Breast epithelium (tissue), 4 donors: ENCODE results near the gene CENPC. TPM values are rescaled to one million over a fixed set of nuclear protein-coding genes. Genes with fewer than 3 reads are reported as not detected.
"Not testable (repeated sequence)": the region's sequence is repeated elsewhere in the genome, so short reads cannot be mapped to it uniquely, and the experiment has no call there.

Source experiments
- DNase-seq, 2 donors: peaks; one replicate each; pipeline ENCODE4 v3.0.0-alpha.2; 2019; ENCODE audit warnings: low spot score in 2 of 2
- H3K27ac ChIP-seq, 2 donors: fragments of 200-600 bp; sonication (generic) in 1 of 2; one replicate each; pipeline ENCODE4 v1.5.1; 2016 to 2019; ENCODE audit warnings: mild to moderate bottlenecking in 1 of 2
- H3K27me3 ChIP-seq, 2 donors: fragments of 200-600 bp; sonication (generic) in 1 of 2; one replicate each; pipeline versions ENCODE4 v1.5.1 to v1.6.0; 2017 to 2019; ENCODE audit warnings: control low read depth in 1 of 2, mild to moderate bottlenecking in 1 of 2
- H3K36me3 ChIP-seq: fragments of 200-600 bp; one replicate; pipeline ENCODE4 v1.5.1; 2019
- H3K4me1 ChIP-seq, 2 donors: fragments of 200-600 bp; sonication (generic); one replicate each; pipeline ENCODE4 v1.5.1; 2016 to 2019; ENCODE audit warnings: control low read depth in 1 of 2
- H3K4me3 ChIP-seq, 3 donors: fragments of 200-600 bp; sonication (generic); 1 replicate in 2 of 3; 2 replicates in 1 of 3; pipeline ENCODE4 v1.5.1; 2016 to 2019; ENCODE audit warnings: mild to moderate bottlenecking in 3 of 3, moderate library complexity in 2 of 3
- H3K9me3 ChIP-seq, 2 donors: fragments of 200-600 bp; sonication (generic) in 1 of 2; one replicate each; pipeline ENCODE4 v1.5.1; 2016 to 2019; ENCODE audit warnings: control low read depth in 1 of 2
- POLR2A ChIP-seq: fragments of 450-650 bp; IDR thresholded peaks from one replicate; pipeline ENCODE4 v1.6.1; 2016; ENCODE audit warnings: antibody characterized with exemption, mild to moderate bottlenecking, moderate library complexity
- POLR2AphosphoS5 ChIP-seq, 3 donors: sonication (generic); formaldehyde crosslinking; IDR thresholded peaks; one replicate each; pipeline ENCODE4 v1.6.1; 2017; ENCODE audit warnings: antibody characterized with exemption in 3 of 3
- intact Hi-C: fragments of 100-400 bp; cut with DNase I; formaldehyde crosslinking; loops from one replicate; pipeline ENCODE4 v1.15.1; 2023; ENCODE audit warnings: low total_unique reads
- total RNA-seq, 3 donors: library from RNA; depleted of rRNA; stranded (reverse); fragments of >200 nt; gene quantifications; one replicate each; pipeline ENCODE4 v1.1.0, GENCODE V29; 2016
- TF ChIP-seq, protein P1 (sequence below), 3 donors: fragments of 450-650 bp; IDR thresholded peaks; one replicate each; pipeline ENCODE4 v1.5.1; 2016 to 2017; ENCODE audit warnings: antibody characterized with exemption in 3 of 3, mild to moderate bottlenecking in 3 of 3, moderate library complexity in 3 of 3

CENPC gene
- total RNA-seq, 3 donors from 2014 or later, result 30.7 to 67.6 (median 45.9) TPM

- intact Hi-C loops, result no loop called here
- peaks cover 6% of the 10 kb centered on the region for H3K36me3 ChIP-seq
- no peaks in the 10 kb centered on the region for H3K4me1 ChIP-seq
- no peak overlapping the region for H3K27ac ChIP-seq
- H3K4me3 ChIP-seq, result no peak overlapping the region
- H3K27me3 ChIP-seq, result no peaks in the 10 kb centered on the region
- no peak for DNase-seq
- TF ChIP-seq POLR2A (no peak), POLR2AphosphoS5 (IDR thresholded peaks at IDR 0.05) (no peak)
- TF ChIP-seq, protein P1, sequence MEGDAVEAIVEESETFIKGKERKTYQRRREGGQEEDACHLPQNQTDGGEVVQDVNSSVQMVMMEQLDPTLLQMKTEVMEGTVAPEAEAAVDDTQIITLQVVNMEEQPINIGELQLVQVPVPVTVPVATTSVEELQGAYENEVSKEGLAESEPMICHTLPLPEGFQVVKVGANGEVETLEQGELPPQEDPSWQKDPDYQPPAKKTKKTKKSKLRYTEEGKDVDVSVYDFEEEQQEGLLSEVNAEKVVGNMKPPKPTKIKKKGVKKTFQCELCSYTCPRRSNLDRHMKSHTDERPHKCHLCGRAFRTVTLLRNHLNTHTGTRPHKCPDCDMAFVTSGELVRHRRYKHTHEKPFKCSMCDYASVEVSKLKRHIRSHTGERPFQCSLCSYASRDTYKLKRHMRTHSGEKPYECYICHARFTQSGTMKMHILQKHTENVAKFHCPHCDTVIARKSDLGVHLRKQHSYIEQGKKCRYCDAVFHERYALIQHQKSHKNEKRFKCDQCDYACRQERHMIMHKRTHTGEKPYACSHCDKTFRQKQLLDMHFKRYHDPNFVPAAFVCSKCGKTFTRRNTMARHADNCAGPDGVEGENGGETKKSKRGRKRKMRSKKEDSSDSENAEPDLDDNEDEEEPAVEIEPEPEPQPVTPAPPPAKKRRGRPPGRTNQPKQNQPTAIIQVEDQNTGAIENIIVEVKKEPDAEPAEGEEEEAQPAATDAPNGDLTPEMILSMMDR (IDR thresholded peaks at IDR 0.05), result no peak
- H3K9me3 ChIP-seq, result no peaks in the 10 kb centered on the region
Measured at GRCh38 chr4:67465032-67465762, 80.1 kb downstream of the CENPC start.

DNA sequence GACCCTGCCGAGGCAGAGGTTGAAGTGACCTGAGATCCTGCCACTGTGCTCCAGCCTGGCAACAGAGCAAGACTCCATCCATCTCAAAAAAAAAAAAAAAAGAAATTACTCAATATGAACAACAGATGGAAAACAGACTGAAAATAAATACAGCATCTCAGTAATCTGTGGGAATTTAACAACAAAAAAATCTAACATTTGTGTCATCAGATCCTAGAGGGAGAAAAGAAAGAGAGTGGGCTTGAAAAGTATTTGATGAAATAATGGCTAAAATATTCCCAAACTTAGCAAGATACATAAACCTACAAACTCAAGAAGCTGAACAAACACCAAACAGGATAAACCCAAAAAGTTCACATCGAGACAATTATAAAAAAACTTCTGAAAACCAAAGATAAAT is 84.7 kb downstream of the CENPC start:
- no peak overlapping the region for H3K27ac ChIP-seq
- H3K9me3 ChIP-seq, result no peaks in the 10 kb centered on the region
- no peaks in the 10 kb centered on the region for H3K27me3 ChIP-seq
- intact Hi-C loops, result no loop called here
- no peaks in the 10 kb centered on the region for H3K36me3 ChIP-seq
- TF ChIP-seq POLR2A, result no peak
- no peak for TF ChIP-seq POLR2AphosphoS5 (IDR thresholded peaks at IDR 0.05)
- TF ChIP-seq, protein P1 (IDR thresholded peaks at IDR 0.05), result no peak
- no peak overlapping the region for H3K4me3 ChIP-seq
- DNase-seq, result no peak
- no peaks in the 10 kb centered on the region for H3K4me1 ChIP-seq

DNA sequence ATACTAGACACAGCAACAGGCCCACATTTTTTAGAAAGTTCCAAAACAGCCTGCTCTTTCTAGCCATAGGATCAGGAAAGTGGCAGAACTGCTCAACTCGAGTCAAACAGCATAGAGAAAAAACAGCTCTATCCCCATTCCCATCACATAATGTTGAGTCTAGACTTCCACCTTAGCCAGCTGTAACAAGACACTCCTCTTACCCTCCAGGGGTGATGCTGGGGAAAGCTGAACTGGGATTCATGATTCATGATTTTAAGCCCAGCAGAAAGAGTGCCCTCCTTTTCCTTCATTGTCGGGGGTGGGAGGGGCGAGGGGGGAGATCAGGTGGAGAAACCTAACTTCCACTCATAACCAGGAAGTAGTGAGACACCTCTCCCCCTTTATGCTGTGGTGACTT is 86.1 kb downstream of the CENPC start:
- no peak overlapping the region for H3K4me3 ChIP-seq
- TF ChIP-seq POLR2AphosphoS5 (IDR thresholded peaks at IDR 0.05) (no peak), POLR2A (no peak)
- TF ChIP-seq, protein P1 (IDR thresholded peaks at IDR 0.05), result no peak
- H3K27me3 ChIP-seq, result no peaks in the 10 kb centered on the region
- DNase-seq, result no peak
- intact Hi-C loops, result no loop called here
- H3K27ac ChIP-seq, result no peak overlapping the region
- H3K36me3 ChIP-seq, result no peaks in the 10 kb centered on the region
- H3K9me3 ChIP-seq, result no peaks in the 10 kb centered on the region
- no peaks in the 10 kb centered on the region for H3K4me1 ChIP-seq

DNA sequence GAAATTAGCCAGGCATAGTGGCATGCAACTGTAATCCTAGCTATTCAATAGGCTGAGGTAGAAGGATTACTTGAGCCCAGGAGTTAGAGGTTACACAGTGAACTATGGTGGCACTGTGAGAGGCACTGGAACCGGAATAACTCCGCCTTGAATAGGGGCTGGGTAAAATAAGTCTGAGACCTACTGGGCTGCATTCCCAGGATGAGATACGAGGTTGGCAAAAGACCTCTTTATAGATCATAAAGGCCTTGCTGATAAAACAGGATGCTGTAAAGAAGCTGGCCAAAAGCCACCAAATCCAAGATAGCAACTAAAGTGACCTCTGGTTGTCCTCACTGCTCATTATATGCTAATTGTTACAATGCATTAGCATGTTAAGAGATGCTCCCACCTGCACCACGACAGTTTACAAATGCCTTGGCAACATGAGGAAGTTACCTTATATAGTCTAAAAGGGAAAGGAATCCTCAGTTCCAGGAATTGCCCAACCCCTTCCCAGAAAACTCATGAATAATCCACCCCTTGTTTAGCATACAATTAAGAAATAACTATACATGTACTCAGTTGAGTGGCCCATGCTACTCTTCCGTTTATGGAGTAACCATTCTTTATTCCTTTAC is 88.6 kb downstream of the CENPC start:
- Histone ChIP-seq H3K27ac (no peak overlapping the region), H3K4me1 (no peaks in the 10 kb centered on the region), H3K4me3 (no peak overlapping the region), H3K27me3 (no peaks in the 10 kb centered on the region), H3K36me3 (no peaks in the 10 kb centered on the region), H3K9me3 (no peaks in the 10 kb centered on the region)
- intact Hi-C loops, result no loop called here
- no peak for DNase-seq
- TF ChIP-seq, protein P1 (IDR thresholded peaks at IDR 0.05), result no peak
- TF ChIP-seq POLR2A (no peak), POLR2AphosphoS5 (IDR thresholded peaks at IDR 0.05) (no peak)

GRCh38 chr4:67452846-67453205 is 92.5 kb downstream of the CENPC start:
- H3K36me3 ChIP-seq, H3K27ac ChIP-seq, H3K9me3 ChIP-seq, H3K4me3 ChIP-seq, DNase-seq, H3K27me3 ChIP-seq, intact Hi-C loops, H3K4me1 ChIP-seq: not testable (repeated sequence)
